ENCODE measurements around the gene ZNF618. TPM values are rescaled to one million over a fixed set of nuclear protein-coding genes. Genes with fewer than 3 reads are reported as not detected.

Gene ZNF618
- total and polyA plus RNA-seq, 9 donors, result 8.2 to 28.9 (median 18.3) TPM

DNA sequence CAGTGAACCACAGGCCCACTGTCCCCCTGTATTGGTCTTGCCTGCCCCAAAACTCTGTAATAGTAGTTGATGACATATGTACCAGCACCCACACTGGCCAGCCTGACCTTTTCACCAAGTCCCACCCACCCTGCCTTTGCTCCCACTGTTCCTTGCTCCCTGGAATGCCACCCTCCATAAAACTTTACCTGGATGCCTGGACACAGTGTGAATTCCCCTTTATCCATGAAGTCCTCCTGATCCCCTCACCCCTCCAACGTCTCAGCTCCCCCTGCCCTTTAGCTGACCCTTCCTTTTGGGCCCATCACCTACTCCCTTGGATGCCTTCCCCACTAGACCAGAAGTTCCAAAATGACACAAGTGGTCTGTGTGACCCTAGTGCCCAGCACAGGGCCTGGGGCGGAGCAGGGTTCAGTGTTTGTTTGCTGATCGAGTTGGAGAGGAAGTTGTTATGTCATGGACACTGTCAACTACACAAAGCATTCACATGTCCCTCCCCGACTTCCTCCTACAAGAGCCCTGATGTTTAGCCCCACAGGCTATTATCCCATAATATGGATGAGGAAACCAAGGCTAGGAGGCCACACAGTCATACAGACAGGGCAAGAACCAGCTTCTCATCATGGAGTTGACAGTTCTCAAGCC is 185.8 kb downstream of the ZNF618 start:
- intact Hi-C loops (cut with DNase I), result no loop called here
- peaks cover 15% of the 10 kb centered on the region for H3K4me1 ChIP-seq (ENCODE audit: insufficient read depth)
- TF ChIP-seq CTCF (IDR thresholded peaks at IDR 0.05) (no peak), EP300 (IDR thresholded peaks at IDR 0.05) (no peak), POLR2A (IDR thresholded peaks at IDR 0.05) (no peak)
- H3K27me3 ChIP-seq, result no peaks in the 10 kb centered on the region
- 71 to 78% (median 77%) methylated on average over 4 of the region's 4 CpGs for WGBS, 3 donors
- H3K4me3 ChIP-seq, result no peak overlapping the region
- DNase-seq, result peak in 1 of 5 donors; percentile 4
- H3K36me3 ChIP-seq, result no peaks in the 10 kb centered on the region
- H3K9me3 ChIP-seq, result no peaks in the 10 kb centered on the region
- H3K27ac ChIP-seq, result no peak overlapping the region

DNA sequence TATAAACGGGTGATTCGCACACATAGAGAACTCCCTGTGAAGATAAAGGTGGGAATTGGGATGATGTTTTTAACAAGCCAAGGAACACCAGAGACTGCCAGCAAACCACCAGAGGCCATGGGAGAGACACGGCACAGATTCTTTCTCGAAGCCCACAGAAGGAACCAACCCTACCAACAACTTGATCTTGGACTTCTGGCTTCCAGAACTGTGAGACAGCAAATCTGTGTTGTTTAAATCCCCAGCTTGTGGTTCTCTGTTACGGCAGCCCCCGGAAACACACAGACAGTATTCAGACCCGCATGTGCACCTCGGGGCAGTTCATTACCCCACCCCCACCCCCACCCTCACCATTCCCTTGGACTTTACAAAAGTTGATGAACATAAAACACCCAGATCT is 189.2 kb downstream of the ZNF618 start:
- intact Hi-C loops (cut with DNase I), result no loop called here
- Histone ChIP-seq H3K4me1 (ENCODE audit: insufficient read depth) (peaks cover 3% of the 10 kb centered on the region), H3K27me3 (no peaks in the 10 kb centered on the region), H3K4me3 (no peak overlapping the region), H3K9me3 (no peaks in the 10 kb centered on the region), H3K36me3 (no peaks in the 10 kb centered on the region), H3K27ac (no peak overlapping the region)
- DNase-seq, result no peak
- 77 to 87% (median 82%) methylated on average over 8 of the region's 8 CpGs for WGBS, 3 donors
- no peak for TF ChIP-seq EP300 (IDR thresholded peaks at IDR 0.05)
- no peak for TF ChIP-seq CTCF (IDR thresholded peaks at IDR 0.05)
- no peak for TF ChIP-seq POLR2A (IDR thresholded peaks at IDR 0.05)

GRCh38 chr9:114069476-114070187 is 193.5 kb downstream of the ZNF618 start:
- WGBS, 3 donors, result 76 to 80% (median 77%) methylated on average over 9 of the region's 9 CpGs
- no peak overlapping the region for H3K27ac ChIP-seq
- H3K9me3 ChIP-seq, result no peaks in the 10 kb centered on the region
- H3K27me3 ChIP-seq, result no peaks in the 10 kb centered on the region
- no peaks in the 10 kb centered on the region for H3K36me3 ChIP-seq
- no peaks in the 10 kb centered on the region for H3K4me1 ChIP-seq (ENCODE audit: insufficient read depth)
- TF ChIP-seq POLR2A (IDR thresholded peaks at IDR 0.05), result no peak
- no peak for TF ChIP-seq CTCF (IDR thresholded peaks at IDR 0.05)
- no peak for TF ChIP-seq EP300 (IDR thresholded peaks at IDR 0.05)
- DNase-seq, result no peak
- H3K4me3 ChIP-seq, result no peak overlapping the region
- intact Hi-C loops (cut with DNase I), result no loop called here

DNA sequence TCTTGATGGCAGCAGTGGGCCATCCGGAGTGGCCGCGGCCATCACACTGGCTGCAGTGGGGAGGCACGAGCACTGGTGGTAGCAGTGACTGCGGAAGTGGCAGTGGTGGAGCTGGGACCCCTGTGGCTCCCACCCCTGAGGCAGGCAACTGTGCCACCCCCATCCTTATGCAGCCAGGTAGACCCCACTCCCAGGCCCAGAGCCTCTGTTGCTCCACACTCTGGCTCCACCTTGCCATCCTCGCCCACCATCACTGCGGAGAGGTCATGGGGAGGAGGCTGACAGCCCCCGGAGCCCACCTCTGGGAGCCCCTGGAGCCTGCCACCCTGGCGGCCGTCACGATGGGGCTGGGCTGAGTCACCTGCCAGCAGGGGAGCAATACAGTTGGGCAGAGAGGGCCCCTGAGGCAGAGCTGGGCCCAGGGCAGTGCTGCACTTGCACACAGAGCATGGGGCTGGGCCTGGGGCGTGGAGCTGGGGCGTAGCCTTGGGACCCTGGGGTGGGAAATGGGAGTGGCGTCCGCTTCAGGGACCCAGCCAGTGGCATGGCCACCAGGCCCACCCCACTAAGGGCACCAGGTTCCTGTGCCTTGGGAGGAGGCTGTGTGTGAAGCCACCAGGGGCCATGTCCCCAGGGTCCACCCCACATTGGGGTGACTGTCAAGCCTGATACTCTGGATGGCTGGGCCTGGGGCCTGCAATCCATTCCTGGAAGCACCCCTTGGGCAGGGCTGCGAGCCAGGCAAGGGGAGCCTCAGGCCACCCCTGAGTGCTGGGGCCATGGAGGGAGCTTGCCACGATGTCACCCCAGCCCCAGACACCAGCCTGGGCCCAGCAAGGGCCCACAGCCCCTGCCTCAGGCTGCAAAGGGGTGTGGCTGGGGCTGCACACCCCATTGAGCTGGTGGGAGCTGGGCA is 194.3 kb downstream of the ZNF618 start:
- no peak for TF ChIP-seq POLR2A (IDR thresholded peaks at IDR 0.05)
- TF ChIP-seq EP300 (IDR thresholded peaks at IDR 0.05), result no peak
- no peak for TF ChIP-seq CTCF (IDR thresholded peaks at IDR 0.05)
- DNase-seq, result no peak
- no peaks in the 10 kb centered on the region for H3K9me3 ChIP-seq

More for the DNA sequence above, 194.3 kb downstream of the ZNF618 start:
- H3K27ac ChIP-seq, result no peak overlapping the region
- intact Hi-C loops (cut with DNase I), result no loop called here
- H3K27me3 ChIP-seq, result no peaks in the 10 kb centered on the region
- no peaks in the 10 kb centered on the region for H3K36me3 ChIP-seq
- H3K4me1 ChIP-seq (ENCODE audit: insufficient read depth), result no peaks in the 10 kb centered on the region
- WGBS, 3 donors, result 88 to 96% (median 89%) methylated on average over 16 to 17 of the region's 17 CpGs
- no peak overlapping the region for H3K4me3 ChIP-seq

Measured in ovary (tissue), 9 donors.